Panc1 (cell line): ENCODE results near the gene CYP24A1. TPM values are rescaled to one million over a fixed set of nuclear protein-coding genes. Genes with fewer than 3 reads are reported as not detected.

Experiments used
- ATAC-seq: fragments of 200-7000 bp; cut with Tn5 transposase; 2 replicates; pipeline ENCODE4 v1.9.1; 2020; ENCODE audit warnings: mild to moderate bottlenecking, moderate library complexity
- BruUV-seq: library from RNA; stranded (reverse); fragments of 400-500 nt; replicated peaks from 2 replicates; lab custom pipeline; 2021; lab: Mats Ljungman, UMichigan
- CTCF ChIA-PET: fragments of 300-600 bp; sonication (Branson Sonifier 250); formaldehyde crosslinking; loops from one replicate; lab custom pipeline; 2022; ENCODE audit warnings: antibody characterized with exemption; lab: Charles Lee
- POLR2A ChIA-PET: fragments of 300-600 bp; sonication (Branson Sonifier 250); formaldehyde crosslinking; loops from one replicate; lab custom pipeline; 2022; ENCODE audit warnings: antibody characterized with exemption; lab: Charles Lee
- DNase-seq: peaks from one replicate; pipeline ENCODE4 v3.0.0-alpha.2; 2010; ENCODE audit warnings: low read depth, low spot score
- H3K27ac ChIP-seq: 2 replicates; pipeline ENCODE4 v1.5.1; 2011; ENCODE audit warnings: mild to moderate bottlenecking, low read length, inconsistent platforms
- H3K27me3 ChIP-seq: fragments of 200-500 bp; sonication (Bioruptor generic); 2 replicates; pipeline ENCODE4 v1.6.0; 2014; ENCODE audit warnings: low read length, inconsistent platforms; ENCODE audit not compliant: control insufficient read depth, insufficient read depth
- H3K36me3 ChIP-seq: fragments of 200-500 bp; sonication (Bioruptor generic); 2 replicates; pipeline ENCODE4 v1.5.1; 2014; ENCODE audit warnings: inconsistent platforms, mild to moderate bottlenecking, low read length, moderate library complexity; ENCODE audit not compliant: control insufficient read depth, insufficient read depth
- H3K4me1 ChIP-seq: 2 replicates; pipeline ENCODE4 v1.5.1; 2011; ENCODE audit warnings: inconsistent platforms, mild to moderate bottlenecking, low read length, moderate library complexity; ENCODE audit not compliant: control insufficient read depth, insufficient read depth
- H3K4me3 ChIP-seq, 2 experiments: 2 replicates each; pipeline ENCODE4 v1.5.1; 2011 to 2012; ENCODE audit warnings: low read depth in 2 of 2, low read length in 2 of 2, mild to moderate bottlenecking in 2 of 2, inconsistent platforms in 1 of 2, moderate library complexity in 1 of 2
- H3K9me3 ChIP-seq: fragments of 200-500 bp; sonication (Bioruptor generic); 2 replicates; pipeline ENCODE4 v1.5.1; 2014; ENCODE audit warnings: low read depth, mild to moderate bottlenecking, inconsistent platforms, low read length, moderate library complexity; ENCODE audit not compliant: control insufficient read depth, insufficient read depth
- CTCF ChIP-seq: fragments of 450-650 bp; IDR thresholded peaks from 2 replicates; pipeline ENCODE4 v1.5.1; 2017; ENCODE audit warnings: mild to moderate bottlenecking
- POLR2AphosphoS5 ChIP-seq: IDR thresholded peaks from 2 replicates; pipeline ENCODE4 v1.6.1; 2012; ENCODE audit warnings: mild to moderate bottlenecking, low read depth, low read length, moderate library complexity
- REST ChIP-seq, 2 experiments: IDR thresholded peaks; 2 replicates each; pipeline ENCODE4 v1.6.1; 2011 to 2012; ENCODE audit warnings: low read depth in 2 of 2, control low read depth in 1 of 2, low read length in 1 of 2, mild to moderate bottlenecking in 1 of 2, moderate library complexity in 1 of 2; ENCODE audit not compliant: insufficient read depth in 1 of 2
- SIN3A ChIP-seq: IDR thresholded peaks from 2 replicates; pipeline ENCODE4 v1.6.1; 2012; ENCODE audit warnings: low read depth, mild to moderate bottlenecking, low read length, moderate library complexity, borderline replicate concordance; ENCODE audit not compliant: insufficient read depth
- TCF7L2 ChIP-seq: IDR thresholded peaks from 2 replicates; pipeline ENCODE4 v1.6.1; 2011; ENCODE audit warnings: mild to moderate bottlenecking, low read depth, low read length, inconsistent platforms
- in situ Hi-C: cut with HindIII; loops from 2 replicates; pipeline ENCODE4 v1.10.0; 2016; ENCODE audit warnings: low sequenced_read_pairs, low pct_unique_long_range_greater_than_20kb
- intact Hi-C: fragments of 100-400 bp; cut with micrococcal nuclease; formaldehyde crosslinking; loops from one replicate; pipeline ENCODE4 v1.10.0; 2022; ENCODE audit not compliant: unreplicated experiment
- total RNA-seq: library from RNA; stranded (reverse); gene quantifications from one replicate; pipeline ENCODE4 v1.2.1, GENCODE V29; 2021; ENCODE audit not compliant: unreplicated experiment

Gene CYP24A1
- total RNA-seq, 1 experiment from 2014 or later, result 3.0 TPM

DNA sequence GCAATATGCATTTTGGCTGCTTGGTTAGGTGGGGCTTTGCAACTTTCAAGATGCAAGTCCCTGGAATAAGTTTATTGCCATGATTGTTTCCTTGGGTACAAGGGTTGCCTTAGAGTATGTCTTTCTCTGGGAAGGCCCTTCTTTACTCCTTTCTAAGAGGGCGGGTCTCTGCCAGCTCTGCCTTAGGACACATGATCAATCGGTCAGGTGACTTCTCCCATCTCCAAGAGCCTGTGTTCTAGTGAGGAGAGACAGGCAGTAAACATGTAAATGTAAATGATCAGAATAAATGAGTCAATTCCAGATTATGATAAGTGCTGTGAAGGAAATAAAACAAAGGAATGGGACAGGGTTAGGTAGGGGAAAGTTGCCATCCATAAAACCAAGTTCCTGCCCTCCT is 60.2 kb downstream of the CYP24A1 start:
- Histone ChIP-seq H3K36me3 (no peaks in the 10 kb centered on the region), H3K27me3 (no peaks in the 10 kb centered on the region), H3K4me1 (0 out of 2 replicates have a peak, but pooled peaks cover 2% of the 10 kb centered on the region), H3K9me3 (no peaks in the 10 kb centered on the region), H3K27ac (no peak overlapping the region), H3K4me3 (no peak overlapping the region)
- no peak for ATAC-seq
- ChIA-PET POLR2A (no interaction called here), CTCF (no interaction called here)
- TF ChIP-seq CTCF, result no peak
- TF ChIP-seq POLR2AphosphoS5, result no peak
- TF ChIP-seq TCF7L2, result no peak
- no peak for TF ChIP-seq SIN3A
- no peak for TF ChIP-seq REST (IDR thresholded peaks at IDR 0.05; ENCODE audit: insufficient read depth in 1 of 2, low read depth in 2 of 2, low read length in 1 of 2)
- in situ Hi-C loops, result no loop called here
- BruUV-seq, result no TSS peak
- DNase-seq, result no peak
- intact Hi-C loops, result no loop called here

DNA sequence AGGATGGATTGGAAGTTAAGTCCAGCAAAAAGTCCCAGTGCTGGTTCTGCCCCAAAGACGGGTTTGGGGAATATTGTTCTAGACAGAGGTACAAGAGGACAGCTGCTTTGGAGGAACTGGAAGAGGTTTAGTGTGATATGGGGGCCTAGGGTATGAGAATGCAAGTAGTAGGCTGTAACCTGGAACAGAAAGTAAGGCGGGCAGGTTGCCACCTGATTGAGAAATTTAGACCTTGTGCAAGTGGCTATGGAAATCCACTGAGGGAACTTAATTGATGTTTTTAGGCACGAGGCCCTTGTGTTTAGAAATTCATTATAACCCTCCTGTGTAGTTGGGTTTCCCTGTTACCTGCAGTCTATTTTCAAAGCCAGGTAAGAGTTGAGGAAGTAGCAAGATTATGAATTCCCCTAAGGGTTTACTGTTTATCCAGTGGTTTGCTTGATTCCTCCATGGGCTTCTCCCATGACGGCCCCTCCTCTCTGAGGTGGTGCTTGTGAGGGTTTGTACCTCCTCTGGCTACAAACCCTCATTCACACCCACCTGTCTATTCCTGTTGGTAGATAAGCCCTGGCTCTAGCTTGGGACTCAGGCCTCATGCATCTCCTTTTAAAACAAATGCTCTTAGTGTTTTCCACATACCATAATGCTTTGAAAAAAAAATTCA is 61.4 kb downstream of the CYP24A1 start:
- BruUV-seq, result no TSS peak
- H3K9me3 ChIP-seq, result no peaks in the 10 kb centered on the region
- POLR2A ChIA-PET, result no interaction called here
- H3K27ac ChIP-seq, result no peak overlapping the region
- H3K36me3 ChIP-seq, result no peaks in the 10 kb centered on the region
- CTCF ChIA-PET, result no interaction called here
- no peak overlapping the region for H3K4me3 ChIP-seq
- intact Hi-C loops, result no loop called here
- ATAC-seq, result no peak
- in situ Hi-C loops, result no loop called here
- no peak for DNase-seq
- TF ChIP-seq CTCF (no peak), REST (IDR thresholded peaks at IDR 0.05; ENCODE audit: insufficient read depth in 1 of 2, low read depth in 2 of 2, low read length in 1 of 2) (no peak), TCF7L2 (no peak), SIN3A (no peak), POLR2AphosphoS5 (no peak)
- no peaks in the 10 kb centered on the region for H3K27me3 ChIP-seq
- H3K4me1 ChIP-seq, result 0 out of 2 replicates have a peak, but pooled peaks cover 2% of the 10 kb centered on the region
